GM13976 (cell line): ENCODE measurements around the gene TMEM190.
"Not testable (repeated sequence)": the region's sequence is repeated elsewhere in the genome, so short reads cannot be mapped to it uniquely, and the experiment has no call there.

Source experiments
- DNase-seq: peaks from one replicate; pipeline ENCODE4 v3.0.0; 2012; ENCODE audit warnings: low spot score
- CTCF ChIP-seq: IDR thresholded peaks from 2 replicates; pipeline ENCODE4 v1.5.1; 2012; ENCODE audit warnings: borderline replicate concordance, mild to moderate bottlenecking; ENCODE audit not compliant: insufficient read depth; ENCODE audit errors: extremely low read depth, missing control alignments, control extremely low read depth
- in situ Hi-C: fragments of 300-500 bp; cut with MboI; formaldehyde crosslinking; loops from one replicate; pipeline ENCODE4 v1.12.0; 2022; ENCODE audit warnings: low sequenced_read_pairs, mixed read lengths, inconsistent platforms; ENCODE audit not compliant: unreplicated experiment

Gene TMEM190

GRCh38 chr19:55418185-55418584 lies 41.6 kb downstream of the TMEM190 start:
- peak; percentile 77 for DNase-seq
- in situ Hi-C loops: no loop called here
- peak; percentile 69 for TF ChIP-seq CTCF

DNA sequence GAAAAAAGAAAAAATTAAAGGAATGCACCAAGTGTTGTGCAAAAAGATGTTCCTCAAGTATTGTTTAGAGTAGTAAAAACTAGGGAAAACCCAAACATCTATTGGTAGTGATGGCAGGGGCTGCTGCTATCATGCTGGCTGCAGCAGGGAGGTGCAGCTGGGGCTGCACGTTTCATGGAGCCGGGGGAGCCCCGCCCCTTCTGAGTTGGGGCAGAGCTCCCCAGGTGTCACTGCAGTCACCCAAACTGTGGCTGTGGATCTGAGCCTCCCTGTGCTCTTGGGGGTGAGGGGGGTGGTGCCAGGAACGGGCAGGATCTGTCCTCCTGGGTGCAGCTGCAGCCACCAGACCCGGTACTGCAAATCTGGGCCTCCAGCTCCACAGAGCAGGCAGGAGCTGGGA lies 42.5 kb downstream of the TMEM190 start:
- no peak for TF ChIP-seq CTCF
- in situ Hi-C loops: no loop called here
- DNase-seq: no peak

DNA sequence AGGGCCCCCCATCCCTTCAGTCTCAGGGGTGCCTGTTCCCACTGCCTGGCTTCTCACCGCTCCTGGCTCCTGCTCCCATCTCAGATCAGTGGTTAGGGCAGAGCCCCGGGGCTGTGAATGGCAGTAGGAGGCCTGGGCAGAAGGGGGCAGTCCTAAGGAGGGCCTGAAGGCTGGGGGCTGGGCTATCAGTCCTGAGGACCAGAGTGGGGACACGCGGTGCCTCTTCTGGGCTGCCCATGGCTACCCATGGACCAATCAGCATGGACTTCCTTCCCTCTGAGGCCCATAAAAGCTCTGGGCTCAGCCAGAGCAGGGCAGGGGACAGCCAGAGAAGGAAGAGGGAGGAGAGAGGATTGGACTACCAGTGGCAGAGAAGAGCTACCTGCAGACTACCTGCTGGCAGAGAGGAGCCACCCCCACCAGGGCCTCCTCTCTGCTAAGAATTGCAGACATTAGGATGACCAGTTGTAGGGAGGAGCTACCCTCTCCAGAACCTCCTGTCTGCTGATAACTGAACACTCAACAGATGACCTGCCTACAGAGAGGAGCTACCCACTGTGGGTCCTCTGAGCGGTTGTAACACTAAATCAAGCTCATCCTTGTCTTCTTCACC lies 43.1 kb downstream of the TMEM190 start:
- no peak for DNase-seq
- in situ Hi-C loops: no loop called here

GRCh38 chr19:55421281-55421680 lies 44.7 kb downstream of the TMEM190 start:
- in situ Hi-C loops: not testable (repeated sequence)

More for the DNA sequence above, 43.1 kb downstream of the TMEM190 start:
- TF ChIP-seq CTCF: no peak

DNA sequence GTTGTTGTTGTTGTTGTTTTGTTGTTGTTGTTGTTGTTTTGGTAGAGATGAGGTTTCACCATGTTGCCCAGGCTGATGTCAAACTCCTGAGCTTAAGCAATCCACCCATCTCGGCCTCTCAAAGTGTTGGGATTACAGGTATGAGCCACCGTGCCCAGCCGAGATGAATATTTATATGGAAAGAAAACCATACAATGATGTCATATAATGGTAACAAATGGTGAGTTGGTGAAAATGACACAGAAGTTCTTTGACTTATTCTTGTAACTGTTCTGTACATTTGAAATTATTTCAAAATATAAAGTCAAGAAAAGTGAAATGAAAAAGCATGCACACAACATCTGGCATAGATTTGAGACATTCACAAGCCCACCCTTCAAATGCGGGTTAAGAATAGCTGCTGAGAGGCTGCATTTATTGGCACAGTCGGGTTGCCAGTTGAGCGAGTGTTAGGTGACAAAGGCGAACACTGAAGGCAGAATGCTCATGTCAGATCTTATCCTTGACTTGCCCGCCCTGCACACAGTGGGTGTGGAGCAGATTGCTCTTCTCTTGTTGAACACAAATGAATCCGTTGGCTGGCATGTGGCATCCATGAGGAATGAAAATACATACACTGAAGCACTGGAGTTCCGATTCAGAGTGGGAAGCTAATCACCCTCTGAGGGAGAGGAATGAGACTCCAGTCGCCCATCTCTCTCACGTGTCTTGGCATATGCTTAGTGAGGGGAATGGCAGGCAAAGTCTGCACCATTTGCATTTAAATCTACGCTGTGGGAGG lies 46.8 kb downstream of the TMEM190 start:
- in situ Hi-C loops: no loop called here
- no peak for TF ChIP-seq CTCF
- no peak for DNase-seq

More at GRCh38 chr19:55421281-55421680, 44.7 kb downstream of the TMEM190 start:
- DNase-seq: not testable (repeated sequence)

DNA sequence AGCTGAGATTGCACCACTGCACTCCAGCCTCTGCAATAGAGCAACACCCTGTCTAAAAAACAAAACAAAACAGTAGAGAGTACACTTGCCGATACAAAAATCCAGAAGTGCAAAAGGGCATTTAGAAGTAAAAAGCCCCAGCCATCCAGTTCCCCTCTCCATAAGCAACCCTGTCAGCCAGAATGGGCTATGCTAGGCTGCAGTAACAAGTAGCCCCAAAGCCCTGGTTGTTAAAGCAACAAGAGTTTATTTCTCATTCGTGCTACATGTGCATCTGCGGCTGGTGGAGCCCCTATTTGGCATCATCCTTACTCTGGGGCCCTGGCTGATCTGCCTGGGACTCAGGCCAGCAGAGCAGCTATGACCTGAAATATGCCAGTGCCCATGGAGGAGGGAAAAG lies 47.9 kb downstream of the TMEM190 start:
- DNase-seq: no peak
- in situ Hi-C loops: no loop called here
- TF ChIP-seq CTCF: no peak

DNA sequence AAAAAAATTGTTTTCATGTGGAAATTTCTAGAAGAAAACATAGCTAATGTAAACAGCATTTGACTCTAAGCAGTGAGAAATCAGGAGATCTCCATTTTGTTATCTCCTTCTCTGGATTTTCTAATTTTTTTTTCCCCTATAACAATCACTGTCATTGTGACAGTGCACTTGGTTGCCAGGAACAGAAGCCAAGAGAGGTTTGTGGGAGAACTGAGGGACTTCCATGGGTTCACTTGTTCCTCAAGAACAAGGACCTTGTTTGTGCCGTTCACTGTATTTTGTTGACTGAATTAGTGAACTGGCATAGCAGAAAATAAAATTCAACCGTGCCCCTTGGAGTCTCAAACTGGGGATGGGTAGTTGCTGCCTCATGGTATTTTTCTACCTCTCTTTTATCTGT lies 49.4 kb downstream of the TMEM190 start:
- TF ChIP-seq CTCF: no peak
- DNase-seq: no peak
- in situ Hi-C loops: no loop called here
